MM.1S (cell line): Measurements from ENCODE around the gene MMAA.
"Not testable (repeated sequence)": the region's sequence is repeated elsewhere in the genome, so short reads cannot be mapped to it uniquely, and the experiment has no call there.

Source experiments
- CTCF ChIP-seq: fragments of 300-600 bp; sonication (generic); IDR thresholded peaks from 2 replicates; pipeline ENCODE4 v1.5.1; 2016; ENCODE audit warnings: antibody characterized with exemption, low read length, mixed read lengths
- EZH2 ChIP-seq: fragments of 300-600 bp; sonication (generic); optimal IDR thresholded peaks from 2 replicates; pipeline ENCODE3; 2017; ENCODE audit warnings: low read depth, mild to moderate bottlenecking, antibody characterized with exemption, low read length, mixed read lengths

GRCh38 chr4:145691416-145691815 lies 72.2 kb downstream of the MMAA start:
- TF ChIP-seq EZH2, CTCF: not testable (repeated sequence)
